T47D (cell line): Measurements from ENCODE around the gene FAM107B.

Source experiments
- DNase-seq, 2 experiments: peaks; one replicate each; pipeline versions ENCODE4 v3.0.0 to v3.0.0-alpha.2; 2011 to 2012; ENCODE audit warnings: low read depth in 1 of 2, low spot score in 1 of 2
- JUND ChIP-seq: IDR thresholded peaks from 2 replicates; pipeline ENCODE4 v1.6.1; 2012; ENCODE audit warnings: low read depth
- in situ Hi-C: cut with HindIII; loops from 2 replicates; pipeline ENCODE4 v1.10.0; 2016; ENCODE audit warnings: low sequenced_read_pairs, low pct_unique_long_range_greater_than_20kb

The FAM107B gene

DNA sequence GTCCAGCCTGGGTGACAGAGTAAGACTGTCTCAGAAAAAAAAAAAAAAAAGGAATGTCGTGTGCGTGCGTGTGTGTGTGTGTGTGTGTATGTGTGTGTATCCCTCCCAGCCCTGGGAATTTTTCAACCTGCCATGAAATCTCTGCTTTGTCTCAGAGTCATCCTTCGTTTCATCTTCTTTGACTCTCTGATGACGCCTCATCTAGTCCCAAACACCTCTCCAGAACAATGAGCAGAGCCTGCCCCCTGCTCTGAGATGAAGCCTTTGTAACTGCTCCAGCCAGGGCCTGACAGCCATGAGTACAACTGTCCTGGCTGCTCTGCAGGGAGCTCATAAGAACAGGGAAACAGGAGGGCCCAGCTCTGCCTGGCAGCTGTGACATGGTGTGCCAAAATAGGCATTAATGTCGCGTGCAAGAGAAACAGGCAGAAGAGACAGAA, 149.5 kb downstream of the FAM107B start:
- DNase-seq: no peak
- no peak for TF ChIP-seq JUND
- in situ Hi-C loops: no loop called here

DNA sequence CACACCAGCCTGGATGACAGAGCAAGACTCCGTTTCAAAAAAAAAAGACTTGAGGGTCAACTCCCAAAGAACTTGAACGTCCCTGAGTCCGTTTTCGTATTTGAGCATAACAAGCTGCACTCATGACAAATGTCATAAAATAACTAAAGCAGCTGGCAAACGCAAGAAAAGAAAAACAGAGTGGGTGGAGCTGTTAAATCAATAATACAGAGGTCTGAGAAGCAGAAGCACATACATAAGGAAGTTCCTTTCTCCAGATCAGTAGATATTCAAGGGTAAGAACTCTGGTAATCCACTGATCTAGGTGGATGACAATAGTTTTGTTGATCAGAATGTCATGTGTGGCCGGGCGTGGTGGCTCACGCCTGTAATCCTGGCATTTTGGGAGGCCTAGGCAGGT, 150.1 kb downstream of the FAM107B start:
- DNase-seq: no peak
- in situ Hi-C loops: no loop called here
- no peak for TF ChIP-seq JUND

DNA sequence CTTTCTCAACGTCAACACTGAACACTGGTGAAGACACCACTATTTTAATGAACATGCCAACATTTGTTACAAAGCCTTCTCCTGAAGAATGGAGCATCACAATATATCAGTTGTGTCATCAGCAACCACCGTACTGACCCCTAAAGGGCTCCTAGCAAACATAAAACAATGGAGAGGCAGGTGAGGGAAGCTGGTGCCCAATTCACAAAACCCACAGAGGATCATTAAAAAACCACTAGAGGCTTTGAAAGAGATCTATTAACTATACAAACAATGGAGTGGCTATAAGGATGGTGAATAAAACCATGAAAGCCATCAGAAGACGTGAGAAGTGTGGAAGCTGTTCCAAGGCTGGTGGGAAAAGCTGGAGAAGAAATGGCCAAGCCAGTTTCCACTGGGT, 150.8 kb downstream of the FAM107B start:
- TF ChIP-seq JUND: no peak
- no peak for DNase-seq
- in situ Hi-C loops: no loop called here

DNA sequence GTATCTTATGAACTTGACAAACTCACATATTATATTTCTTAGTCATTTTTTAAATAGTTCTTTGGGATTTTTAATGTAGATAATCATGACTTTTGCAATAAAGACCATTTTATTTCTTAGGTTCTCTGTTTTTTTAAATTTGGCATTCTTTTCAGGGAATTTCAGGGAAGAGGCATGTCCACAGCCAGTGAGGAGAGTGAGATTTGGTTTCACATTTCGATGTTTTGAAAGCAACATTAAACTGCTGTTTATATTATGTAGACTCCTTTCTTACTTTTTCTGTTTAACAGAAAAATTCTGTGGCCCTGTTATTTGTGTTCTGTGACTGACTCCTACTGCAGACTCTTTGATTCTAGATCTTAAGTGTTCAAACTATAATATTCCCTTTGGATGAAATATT, 153.7 kb downstream of the FAM107B start:
- no peak for TF ChIP-seq JUND
- no peak for DNase-seq
- in situ Hi-C loops: no loop called here

DNA sequence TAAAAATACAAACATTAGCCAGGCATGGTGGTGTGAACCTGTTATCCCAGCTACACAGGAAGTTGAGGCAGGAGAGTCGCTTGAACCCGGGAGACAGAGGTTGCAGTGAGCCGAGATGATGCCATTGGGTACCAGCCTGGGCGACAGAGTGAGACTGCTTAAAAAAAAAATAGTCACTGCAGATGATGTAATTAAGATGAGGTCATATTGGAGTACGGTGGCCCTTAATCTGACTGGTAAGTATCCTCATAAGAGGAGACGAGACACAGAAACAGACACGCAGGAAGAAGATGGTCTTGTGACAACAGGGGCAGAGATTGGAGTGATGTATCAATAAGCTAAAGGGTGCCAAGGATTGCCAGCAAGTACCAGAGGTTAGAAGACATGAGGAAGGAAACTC, 156.0 kb downstream of the FAM107B start:
- no peak for DNase-seq
- TF ChIP-seq JUND: no peak
- in situ Hi-C loops: no loop called here

DNA sequence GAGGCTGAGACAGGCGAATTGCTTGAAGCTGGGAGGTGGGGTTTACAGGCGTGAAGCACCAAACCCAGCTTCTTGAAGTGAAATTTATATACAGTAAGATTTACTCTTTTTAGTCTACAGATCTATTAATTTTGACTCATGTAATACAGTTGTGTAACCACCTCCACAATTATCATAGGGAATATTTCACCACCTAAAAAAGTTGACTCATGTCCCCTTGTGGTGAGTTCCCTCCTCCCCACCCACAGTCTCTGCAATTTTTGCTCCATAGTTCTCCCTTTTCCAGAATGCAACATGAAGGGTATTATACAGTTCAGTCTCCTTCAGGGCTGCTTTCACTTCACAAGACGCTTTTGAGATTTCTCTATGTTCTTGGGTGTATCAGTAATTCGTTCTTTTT, 156.8 kb downstream of the FAM107B start:
- no peak for DNase-seq
- TF ChIP-seq JUND: no peak
- in situ Hi-C loops: no loop called here

DNA sequence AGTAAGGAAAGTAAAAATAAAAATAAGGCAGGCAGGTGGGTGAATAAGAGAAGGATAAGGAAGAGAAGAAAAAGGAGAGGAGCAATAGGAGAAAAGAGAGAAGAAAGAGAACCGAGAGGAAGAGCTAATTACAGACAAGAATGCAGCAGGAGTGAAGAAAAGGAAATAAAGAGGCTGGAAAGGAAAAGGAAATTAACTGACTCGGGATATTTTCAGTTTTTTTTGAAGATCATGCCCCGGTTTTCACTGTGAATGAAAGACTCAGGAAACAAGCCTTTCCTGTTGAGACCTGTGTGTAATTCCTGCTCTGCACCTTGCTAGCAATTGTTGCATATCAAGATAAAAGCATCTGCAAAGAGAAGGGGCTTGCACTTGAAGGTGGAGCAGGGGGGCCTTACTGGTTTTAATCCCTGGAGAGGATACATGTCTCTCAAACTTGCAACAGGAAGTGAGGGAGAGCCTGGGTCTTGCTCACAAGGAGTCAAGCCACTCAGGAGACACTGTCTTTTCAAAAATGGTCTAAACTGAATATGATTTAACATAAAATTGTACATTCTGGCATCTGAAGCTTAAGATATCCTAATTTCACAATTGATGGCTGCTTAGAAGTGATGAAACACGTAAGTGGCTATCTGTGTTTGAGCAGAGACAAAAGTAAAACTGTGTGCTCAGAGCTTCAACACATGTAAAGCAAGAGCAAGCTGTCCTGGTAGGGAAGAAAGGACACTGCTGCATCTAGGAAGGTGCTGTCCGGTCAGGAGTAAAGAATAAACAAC, 157.6 kb downstream of the FAM107B start:
- in situ Hi-C loops: no loop called here

DNA sequence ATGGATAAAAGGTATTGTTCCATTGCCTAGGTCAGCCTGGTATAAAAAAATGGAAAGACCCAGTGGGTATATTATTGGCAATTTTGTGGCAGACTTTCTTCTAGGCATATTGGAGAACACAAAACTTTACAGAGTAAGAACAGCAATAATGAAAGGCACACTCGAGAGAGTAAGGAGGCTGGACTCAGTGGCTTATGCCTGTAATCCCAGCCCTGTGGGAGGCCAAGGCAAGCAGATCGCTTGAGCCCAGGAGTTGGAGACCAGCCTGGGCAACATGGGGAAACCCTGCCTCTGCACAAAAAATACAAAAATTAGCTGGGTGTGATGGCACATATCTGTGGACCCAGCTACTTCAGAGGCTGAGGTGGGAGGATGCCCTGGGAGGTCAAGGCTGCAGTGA, 158.2 kb downstream of the FAM107B start:
- no peak for TF ChIP-seq JUND
- no peak for DNase-seq
- in situ Hi-C loops: no loop called here

More for the DNA sequence above, 157.6 kb downstream of the FAM107B start:
- TF ChIP-seq JUND: no peak
- no peak for DNase-seq

DNA sequence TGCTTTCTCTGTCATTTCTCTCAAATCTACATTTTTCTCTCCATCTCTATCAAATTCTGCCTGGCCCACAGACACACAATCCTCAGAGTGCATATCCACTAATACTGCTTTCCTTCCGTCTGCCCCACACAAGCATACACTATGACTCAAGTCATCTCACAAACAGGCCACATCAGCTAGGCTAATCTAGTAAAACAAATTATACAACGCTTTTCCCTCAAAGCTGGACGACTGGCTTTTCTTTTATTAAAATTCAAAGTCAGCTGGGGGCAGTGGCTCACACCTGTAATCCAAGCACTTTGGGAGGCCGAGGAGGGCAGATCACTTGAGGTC, 161.1 kb downstream of the FAM107B start:
- in situ Hi-C loops: no loop called here
- no peak for TF ChIP-seq JUND
- DNase-seq: no peak

DNA sequence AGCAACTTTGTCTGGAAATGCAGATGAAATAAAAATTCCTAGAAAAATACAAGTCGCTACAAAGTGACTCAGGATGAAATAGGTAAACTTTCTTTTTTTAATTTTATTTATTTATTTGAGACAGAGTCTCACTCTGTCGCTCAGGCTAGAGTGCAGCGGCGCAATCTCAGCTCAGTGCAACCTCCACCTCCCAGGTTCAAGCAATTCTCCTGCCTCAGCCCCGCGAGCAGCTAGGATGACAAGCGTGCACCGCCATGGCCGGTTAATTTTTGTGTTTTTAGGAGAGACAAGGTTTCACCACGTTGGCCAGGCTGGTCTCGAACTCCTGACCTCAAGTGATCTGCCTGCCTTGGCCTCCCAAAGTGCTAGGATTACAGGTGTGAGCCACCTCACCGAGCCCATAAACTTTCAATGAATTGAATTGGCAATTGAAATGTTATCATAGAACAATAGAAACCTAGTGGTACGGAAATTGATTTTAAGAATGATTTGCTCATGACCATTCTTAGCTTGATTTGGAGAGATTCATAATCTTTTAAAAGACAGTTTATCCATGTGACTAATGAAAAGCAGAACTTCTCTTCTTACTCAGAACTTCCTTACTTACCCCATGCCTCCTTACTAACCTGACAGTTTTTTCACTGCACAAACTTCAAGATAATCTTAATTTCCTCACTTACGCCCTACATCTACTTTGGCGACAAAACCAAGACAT, 161.7 kb downstream of the FAM107B start:
- DNase-seq: no peak
- in situ Hi-C loops: no loop called here
- no peak for TF ChIP-seq JUND

DNA sequence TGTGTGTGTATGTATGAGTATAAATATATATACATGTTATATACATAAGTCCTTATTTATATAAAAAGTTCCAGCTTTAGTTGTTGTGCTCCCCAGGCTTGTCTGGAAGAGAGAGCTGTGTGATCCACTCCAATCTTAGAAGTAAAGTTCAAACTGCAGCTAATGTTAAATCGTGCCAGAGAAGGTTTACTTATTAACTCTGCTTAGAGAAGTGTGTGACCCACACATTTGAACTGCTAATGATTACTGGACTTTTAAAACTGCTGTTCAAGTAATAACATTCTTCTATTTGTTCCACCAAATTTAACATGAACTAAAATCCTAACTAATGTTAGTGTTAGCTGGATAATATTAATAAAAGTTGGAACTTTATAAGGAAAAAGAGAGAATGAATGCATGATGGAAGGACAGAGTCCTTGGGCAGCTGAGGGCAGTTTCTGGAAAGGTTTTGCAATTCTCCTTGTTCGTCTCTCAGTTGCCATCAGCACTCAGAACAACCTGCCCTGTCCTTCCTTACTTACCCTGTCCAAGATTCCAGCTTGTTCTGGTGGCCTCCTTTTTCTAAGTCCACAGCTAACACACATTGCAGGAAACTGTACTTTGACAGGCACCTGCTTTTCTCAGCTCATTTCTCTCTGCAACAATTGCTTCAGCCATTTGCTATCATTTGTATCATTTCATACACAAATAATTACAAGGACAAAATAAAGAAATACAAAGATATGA, 162.6 kb downstream of the FAM107B start:
- no peak for DNase-seq
- in situ Hi-C loops: no loop called here
- no peak for TF ChIP-seq JUND

DNA sequence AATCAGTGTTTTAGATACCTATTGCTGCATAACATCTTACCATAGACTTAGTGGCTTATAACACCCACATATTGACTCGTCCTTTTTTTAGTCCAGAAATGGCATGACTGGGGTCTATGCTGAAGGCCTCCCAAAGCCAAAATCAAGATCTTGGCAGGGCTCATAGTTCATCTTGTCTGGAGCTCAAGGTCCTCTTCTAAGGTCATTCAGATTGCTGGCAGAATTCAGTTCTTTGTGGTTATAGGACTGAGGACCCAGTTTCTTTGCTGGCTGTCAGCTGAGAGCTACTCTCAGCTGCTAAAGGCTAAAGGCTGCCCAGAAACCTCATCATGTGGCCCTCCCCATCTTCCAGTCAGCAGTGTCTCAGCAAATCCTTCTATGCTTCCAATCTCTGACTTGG, 165.5 kb downstream of the FAM107B start:
- TF ChIP-seq JUND: no peak
- in situ Hi-C loops: no loop called here

More for the DNA sequence above, 165.5 kb downstream of the FAM107B start:
- no peak for DNase-seq
